HG03039 (cell line): ENCODE results near the gene DCP1A.
"Not testable (repeated sequence)": the region's sequence is repeated elsewhere in the genome, so short reads cannot be mapped to it uniquely, and the experiment has no call there.

Experiments used
- ATAC-seq: cut with Tn5 transposase; IDR thresholded peaks from one replicate; pipeline ENCODE4 v1.9.1; 2021; ENCODE audit warnings: mild to moderate bottlenecking, moderate library complexity; ENCODE audit not compliant: unreplicated experiment

The DCP1A gene

GRCh38 chr3:53329897-53330296, 17.4 kb downstream of the DCP1A start:
- no peak for ATAC-seq

GRCh38 chr3:53328746-53329145, 18.6 kb downstream of the DCP1A start:
- ATAC-seq: no peak

- ATAC-seq: not testable (repeated sequence)
These were observed 19.4 kb downstream of the DCP1A start for GRCh38 chr3:53327986-53328385.

GRCh38 chr3:53324105-53324504, 23.2 kb downstream of the DCP1A start:
- no peak for ATAC-seq

- no peak for ATAC-seq
These were observed 26.6 kb downstream of the DCP1A start for GRCh38 chr3:53320697-53321096.

- ATAC-seq: no peak
These were observed 28.8 kb downstream of the DCP1A start for GRCh38 chr3:53318522-53318921.

GRCh38 chr3:53312832-53313231, 34.5 kb downstream of the DCP1A start:
- no peak for ATAC-seq

GRCh38 chr3:53311882-53312281, 35.5 kb downstream of the DCP1A start:
- no peak for ATAC-seq

GRCh38 chr3:53303957-53304356, 43.4 kb downstream of the DCP1A start:
- no peak for ATAC-seq

GRCh38 chr3:53303549-53303948, 43.8 kb downstream of the DCP1A start:
- no peak for ATAC-seq

- ATAC-seq: no peak
These were observed 46.5 kb downstream of the DCP1A start for GRCh38 chr3:53300826-53301225.

- not testable (repeated sequence) for ATAC-seq
These were observed 47.7 kb downstream of the DCP1A start for GRCh38 chr3:53299611-53300023.

- no peak for ATAC-seq
These were observed 51.9 kb downstream of the DCP1A start for GRCh38 chr3:53295410-53295809.

GRCh38 chr3:53293867-53294266, 53.5 kb downstream of the DCP1A start:
- ATAC-seq: no peak

- ATAC-seq: no peak
These were observed 59.1 kb downstream of the DCP1A start for GRCh38 chr3:53288214-53288613.

- no peak for ATAC-seq
These were observed 60.2 kb downstream of the DCP1A start for GRCh38 chr3:53287131-53287629.

GRCh38 chr3:53286727-53287126, 60.6 kb downstream of the DCP1A start:
- no peak for ATAC-seq

GRCh38 chr3:53282581-53282980, 64.8 kb downstream of the DCP1A start:
- no peak for ATAC-seq

- ATAC-seq: no peak
These were observed 68.7 kb downstream of the DCP1A start for GRCh38 chr3:53278667-53279066.

GRCh38 chr3:53274938-53275605, 72.3 kb downstream of the DCP1A start:
- no peak for ATAC-seq

- no peak for ATAC-seq
These were observed 74.1 kb downstream of the DCP1A start for GRCh38 chr3:53273146-53273670.
